Measurements from ENCODE around the gene ACTRT2. TPM values are rescaled to one million over a fixed set of nuclear protein-coding genes. Genes with fewer than 3 reads are reported as not detected.

ACTRT2 gene
- polyA plus RNA-seq, 1 of the 3 experiments (the other 2 are of a cell fraction): not detected

GRCh38 chr1:3031401-3032221 lies 10.3 kb downstream of the ACTRT2 start:
- no peaks in the 10 kb centered on the region for H4K20me1 ChIP-seq (ENCODE audit: insufficient read depth)

DNA sequence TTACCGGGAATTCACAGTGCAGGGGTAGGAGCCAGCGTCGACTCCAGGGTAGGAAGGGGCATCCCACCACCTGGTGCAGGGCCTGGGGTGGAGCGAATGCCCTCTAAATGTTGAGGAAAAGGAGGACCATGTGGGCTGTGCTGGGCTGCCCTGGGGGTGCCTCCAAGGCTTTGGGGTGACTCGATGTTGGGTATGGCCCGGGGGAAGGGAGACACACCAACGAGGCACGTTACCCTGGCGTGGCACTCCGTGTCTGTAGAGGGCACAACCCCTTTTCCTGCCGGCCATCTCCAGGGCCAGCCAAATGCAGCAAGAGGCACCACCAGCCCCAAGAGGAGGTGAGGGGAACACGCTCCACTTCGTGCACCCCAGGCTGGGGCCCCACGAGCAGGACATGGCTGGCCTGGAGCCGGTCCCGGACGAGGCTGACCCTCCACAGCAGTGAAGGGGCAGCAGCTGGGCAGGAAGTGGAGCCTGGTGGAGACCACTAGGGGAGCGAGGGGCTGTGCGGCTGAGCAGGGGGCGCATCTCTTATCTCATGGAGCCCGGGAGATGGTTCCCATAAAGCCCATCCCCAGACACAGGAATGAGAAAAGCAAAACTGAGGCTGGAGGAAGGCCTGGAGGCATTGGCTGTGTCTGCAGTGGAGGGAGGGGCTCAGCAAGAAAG lies 11.2 kb downstream of the ACTRT2 start:
- 9% methylated on average over 14 of the region's 21 CpGs for whole genome bisulfite sequencing (ENCODE audit: low lambda C conversion rate)
- Histone ChIP-seq H3K9ac (no peak overlapping the region), H4K20me1 (ENCODE audit: insufficient read depth) (no peaks in the 10 kb centered on the region), H3K27ac (ENCODE audit: low read depth in 2 of 2, low read length in 1 of 2) (no peak overlapping the region), H3K27me3 (ENCODE audit: insufficient read depth) (no peaks in the 10 kb centered on the region), H3K36me3 (replicated peaks in 1 of 2; ENCODE audit: control insufficient read depth in 1 of 2, insufficient read depth in 2 of 2, low read length in 1 of 2) (no peaks in the 10 kb centered on the region), H3K4me3 (ENCODE audit: low read depth in 2 of 2, low read length in 1 of 2) (no peak overlapping the region), H3K4me2 (no peak overlapping the region), H3K4me1 (ENCODE audit: control insufficient read depth in 1 of 2, insufficient read depth in 2 of 2, low read depth in 1 of 2, low read length in 1 of 2) (no peaks in the 10 kb centered on the region), H3K9me2 (no peaks in the 10 kb centered on the region), H2AFZ (ENCODE audit: low read depth) (no peak overlapping the region), H3K9me3 (no peaks in the 10 kb centered on the region), H3K79me2 (ENCODE audit: insufficient read depth) (no peaks in the 10 kb centered on the region), H3F3A (replicated peaks; ENCODE audit: insufficient read depth) (no peaks in the 10 kb centered on the region)
- no peak for DNase-seq
- CTCF ChIA-PET: no interaction called here
- POLR2A ChIA-PET: no interaction called here
- TF ChIP-seq, protein P1, sequence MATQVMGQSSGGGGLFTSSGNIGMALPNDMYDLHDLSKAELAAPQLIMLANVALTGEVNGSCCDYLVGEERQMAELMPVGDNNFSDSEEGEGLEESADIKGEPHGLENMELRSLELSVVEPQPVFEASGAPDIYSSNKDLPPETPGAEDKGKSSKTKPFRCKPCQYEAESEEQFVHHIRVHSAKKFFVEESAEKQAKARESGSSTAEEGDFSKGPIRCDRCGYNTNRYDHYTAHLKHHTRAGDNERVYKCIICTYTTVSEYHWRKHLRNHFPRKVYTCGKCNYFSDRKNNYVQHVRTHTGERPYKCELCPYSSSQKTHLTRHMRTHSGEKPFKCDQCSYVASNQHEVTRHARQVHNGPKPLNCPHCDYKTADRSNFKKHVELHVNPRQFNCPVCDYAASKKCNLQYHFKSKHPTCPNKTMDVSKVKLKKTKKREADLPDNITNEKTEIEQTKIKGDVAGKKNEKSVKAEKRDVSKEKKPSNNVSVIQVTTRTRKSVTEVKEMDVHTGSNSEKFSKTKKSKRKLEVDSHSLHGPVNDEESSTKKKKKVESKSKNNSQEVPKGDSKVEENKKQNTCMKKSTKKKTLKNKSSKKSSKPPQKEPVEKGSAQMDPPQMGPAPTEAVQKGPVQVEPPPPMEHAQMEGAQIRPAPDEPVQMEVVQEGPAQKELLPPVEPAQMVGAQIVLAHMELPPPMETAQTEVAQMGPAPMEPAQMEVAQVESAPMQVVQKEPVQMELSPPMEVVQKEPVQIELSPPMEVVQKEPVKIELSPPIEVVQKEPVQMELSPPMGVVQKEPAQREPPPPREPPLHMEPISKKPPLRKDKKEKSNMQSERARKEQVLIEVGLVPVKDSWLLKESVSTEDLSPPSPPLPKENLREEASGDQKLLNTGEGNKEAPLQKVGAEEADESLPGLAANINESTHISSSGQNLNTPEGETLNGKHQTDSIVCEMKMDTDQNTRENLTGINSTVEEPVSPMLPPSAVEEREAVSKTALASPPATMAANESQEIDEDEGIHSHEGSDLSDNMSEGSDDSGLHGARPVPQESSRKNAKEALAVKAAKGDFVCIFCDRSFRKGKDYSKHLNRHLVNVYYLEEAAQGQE (IDR thresholded peaks at IDR 0.05; ENCODE audit: low read depth, low read length): no peak
- TF ChIP-seq ELF1 (IDR thresholded peaks at IDR 0.05): no peak
- no peak for TF ChIP-seq CHD2 (IDR thresholded peaks at IDR 0.05; ENCODE audit: low read length, partially characterized antibody)
- TF ChIP-seq, protein P2, sequence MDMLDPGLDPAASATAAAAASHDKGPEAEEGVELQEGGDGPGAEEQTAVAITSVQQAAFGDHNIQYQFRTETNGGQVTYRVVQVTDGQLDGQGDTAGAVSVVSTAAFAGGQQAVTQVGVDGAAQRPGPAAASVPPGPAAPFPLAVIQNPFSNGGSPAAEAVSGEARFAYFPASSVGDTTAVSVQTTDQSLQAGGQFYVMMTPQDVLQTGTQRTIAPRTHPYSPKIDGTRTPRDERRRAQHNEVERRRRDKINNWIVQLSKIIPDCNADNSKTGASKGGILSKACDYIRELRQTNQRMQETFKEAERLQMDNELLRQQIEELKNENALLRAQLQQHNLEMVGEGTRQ (IDR thresholded peaks at IDR 0.05; ENCODE audit: borderline replicate concordance, low read depth, low read length): no peak
- no peak for TF ChIP-seq TCF12 (IDR thresholded peaks at IDR 0.05)

More at GRCh38 chr1:3031401-3032221, 10.3 kb downstream of the ACTRT2 start:
- Histone ChIP-seq H3K79me2 (ENCODE audit: insufficient read depth) (no peaks in the 10 kb centered on the region), H3K9ac (no peak overlapping the region), H3K4me1 (ENCODE audit: control insufficient read depth in 1 of 2, insufficient read depth in 2 of 2, low read depth in 1 of 2, low read length in 1 of 2) (no peaks in the 10 kb centered on the region), H3K27ac (ENCODE audit: low read depth in 2 of 2, low read length in 1 of 2) (no peak overlapping the region), H3K4me3 (ENCODE audit: low read depth in 2 of 2, low read length in 1 of 2) (no peak overlapping the region), H3F3A (replicated peaks; ENCODE audit: insufficient read depth) (no peaks in the 10 kb centered on the region), H3K9me2 (no peaks in the 10 kb centered on the region), H3K27me3 (ENCODE audit: insufficient read depth) (no peaks in the 10 kb centered on the region), H3K9me3 (no peaks in the 10 kb centered on the region), H2AFZ (ENCODE audit: low read depth) (no peak overlapping the region), H3K36me3 (replicated peaks in 1 of 2; ENCODE audit: control insufficient read depth in 1 of 2, insufficient read depth in 2 of 2, low read length in 1 of 2) (no peaks in the 10 kb centered on the region), H3K4me2 (no peak overlapping the region)
- ChIA-PET CTCF (no interaction called here), POLR2A (no interaction called here)
- WGBS (ENCODE audit: low lambda C conversion rate): 8% methylated on average over 11 of the region's 35 CpGs
- no peak for TF ChIP-seq JUND (IDR thresholded peaks at IDR 0.05)
- no peak for TF ChIP-seq MEF2A (IDR thresholded peaks at IDR 0.05; ENCODE audit: borderline replicate concordance, low read depth)
- no peak for DNase-seq

All from SK-N-SH (cell line).